ENCODE results near the gene FOXD1. TPM values are rescaled to one million over a fixed set of nuclear protein-coding genes. Genes with fewer than 3 reads are reported as not detected.
"Not testable (repeated sequence)": the region's sequence is repeated elsewhere in the genome, so short reads cannot be mapped to it uniquely, and the experiment has no call there.

Gene FOXD1
- total RNA-seq, 4 donors from 2014 or later, result 0.48 to 3.5 (median 1.5) TPM; not detected in 1

DNA sequence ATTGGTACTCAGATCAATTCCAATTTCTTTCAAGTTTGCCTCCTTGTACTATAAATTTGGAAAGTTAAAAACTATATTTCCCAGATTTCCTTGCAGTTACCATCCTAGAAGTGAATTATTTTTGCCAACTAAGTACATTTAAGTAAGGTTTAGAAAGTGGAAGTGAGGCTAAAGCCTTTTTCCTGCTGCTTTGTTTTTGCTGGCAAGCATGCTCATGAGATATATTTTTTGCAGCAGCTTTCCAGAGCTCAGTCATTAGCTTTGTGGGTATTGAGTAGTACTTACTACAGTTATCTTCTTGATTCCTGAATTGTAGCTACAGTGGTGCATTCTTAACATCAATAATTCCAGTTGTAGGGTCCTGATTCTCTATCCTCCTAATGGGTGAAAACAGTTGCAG is 46.1 kb upstream of the FOXD1 start:
- no peak for DNase-seq
- intact Hi-C loops (cut with DNase I), result no loop called here
- H3K36me3 ChIP-seq, result no peaks in the 10 kb centered on the region
- TF ChIP-seq, protein P1, sequence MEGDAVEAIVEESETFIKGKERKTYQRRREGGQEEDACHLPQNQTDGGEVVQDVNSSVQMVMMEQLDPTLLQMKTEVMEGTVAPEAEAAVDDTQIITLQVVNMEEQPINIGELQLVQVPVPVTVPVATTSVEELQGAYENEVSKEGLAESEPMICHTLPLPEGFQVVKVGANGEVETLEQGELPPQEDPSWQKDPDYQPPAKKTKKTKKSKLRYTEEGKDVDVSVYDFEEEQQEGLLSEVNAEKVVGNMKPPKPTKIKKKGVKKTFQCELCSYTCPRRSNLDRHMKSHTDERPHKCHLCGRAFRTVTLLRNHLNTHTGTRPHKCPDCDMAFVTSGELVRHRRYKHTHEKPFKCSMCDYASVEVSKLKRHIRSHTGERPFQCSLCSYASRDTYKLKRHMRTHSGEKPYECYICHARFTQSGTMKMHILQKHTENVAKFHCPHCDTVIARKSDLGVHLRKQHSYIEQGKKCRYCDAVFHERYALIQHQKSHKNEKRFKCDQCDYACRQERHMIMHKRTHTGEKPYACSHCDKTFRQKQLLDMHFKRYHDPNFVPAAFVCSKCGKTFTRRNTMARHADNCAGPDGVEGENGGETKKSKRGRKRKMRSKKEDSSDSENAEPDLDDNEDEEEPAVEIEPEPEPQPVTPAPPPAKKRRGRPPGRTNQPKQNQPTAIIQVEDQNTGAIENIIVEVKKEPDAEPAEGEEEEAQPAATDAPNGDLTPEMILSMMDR (IDR thresholded peaks at IDR 0.05), result no peak
- no peak for TF ChIP-seq POLR2A (IDR thresholded peaks at IDR 0.05)
- H3K9me3 ChIP-seq, result no peaks in the 10 kb centered on the region
- H3K27ac ChIP-seq, result no peak overlapping the region
- H3K4me3 ChIP-seq, result no peak overlapping the region
- no peaks in the 10 kb centered on the region for H3K27me3 ChIP-seq
- H3K4me1 ChIP-seq, result peaks cover 0 to 23% (median 0%) of the 10 kb centered on the region in 3 donors

DNA sequence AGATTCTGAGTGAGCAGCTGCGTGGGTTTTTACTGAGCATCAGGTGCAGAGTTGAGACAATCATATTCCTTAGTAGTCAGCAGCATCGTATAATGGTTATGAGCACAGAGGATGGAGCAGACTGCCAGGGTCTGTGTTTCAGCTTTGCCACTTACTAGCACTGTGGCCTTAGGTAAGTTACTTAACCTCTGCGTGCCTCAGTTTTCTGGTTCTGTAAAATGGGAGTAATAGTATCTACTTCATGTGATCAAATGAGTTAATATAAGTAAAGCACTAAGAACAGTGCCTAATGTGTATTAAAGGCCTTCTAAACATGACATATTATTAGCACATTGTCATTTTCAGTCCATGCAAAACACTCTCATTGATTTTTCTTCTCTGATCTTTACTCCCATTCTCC is 44.8 kb upstream of the FOXD1 start:
- intact Hi-C loops (cut with DNase I), result no loop called here
- no peaks in the 10 kb centered on the region for H3K9me3 ChIP-seq
- TF ChIP-seq, protein P1 (IDR thresholded peaks at IDR 0.05), result no peak
- TF ChIP-seq POLR2A (IDR thresholded peaks at IDR 0.05), result no peak
- H3K4me3 ChIP-seq, result no peak overlapping the region
- WGBS, 2 donors, result 87 to 89% methylated on average over 3 of the region's 3 CpGs
- H3K36me3 ChIP-seq, result no peaks in the 10 kb centered on the region
- H3K27ac ChIP-seq, result no peak overlapping the region
- H3K4me1 ChIP-seq, result peaks cover 0 to 16% (median 0%) of the 10 kb centered on the region in 3 donors
- DNase-seq, result no peak
- H3K27me3 ChIP-seq, result no peaks in the 10 kb centered on the region

DNA sequence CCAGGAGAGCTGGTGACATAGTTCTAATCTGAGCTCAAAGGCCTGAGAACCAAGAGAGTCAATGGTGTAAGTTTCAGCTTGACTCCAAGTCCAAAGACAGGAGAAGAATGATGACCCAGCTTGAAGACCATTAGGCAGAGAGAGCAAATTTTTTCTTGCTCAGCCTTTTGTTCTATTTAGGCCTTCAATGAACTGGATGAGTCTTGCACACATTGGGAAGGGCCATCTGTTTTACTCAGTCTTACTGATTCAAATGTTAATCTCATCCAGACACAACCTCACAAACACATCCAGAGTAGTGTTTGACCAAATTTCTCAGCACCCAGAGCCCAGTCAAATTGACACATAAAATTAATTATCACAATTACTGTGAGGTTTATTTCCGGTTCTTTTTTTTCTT is 42.6 kb upstream of the FOXD1 start:
- WGBS, 2 donors, result 75 to 82% methylated on average over 1 of the region's 1 CpG

DNA sequence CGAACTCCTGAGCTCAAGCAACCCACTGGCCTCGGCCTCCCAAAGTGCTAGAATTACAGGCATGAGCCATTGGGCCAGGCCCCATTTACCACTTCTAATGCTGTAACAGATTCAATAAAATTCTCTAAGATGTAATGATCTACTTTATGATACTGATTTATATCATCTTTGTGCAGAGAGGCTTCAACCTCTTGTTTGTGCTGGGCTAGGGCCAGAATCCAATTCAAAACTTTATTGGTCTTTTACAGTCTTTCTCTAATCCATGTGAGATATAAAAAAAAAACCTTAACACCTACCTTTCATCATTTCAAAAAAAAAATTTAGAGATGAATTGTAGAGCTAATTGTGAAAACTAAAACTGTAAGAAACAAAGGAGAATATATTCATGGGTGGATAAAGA is 41.5 kb upstream of the FOXD1 start:
- Histone ChIP-seq H3K27me3 (no peaks in the 10 kb centered on the region), H3K4me3 (no peak overlapping the region), H3K9me3 (no peaks in the 10 kb centered on the region), H3K27ac (no peak overlapping the region), H3K36me3 (no peaks in the 10 kb centered on the region), H3K4me1 (no peaks in the 10 kb centered on the region)
- DNase-seq, result no peak
- TF ChIP-seq POLR2A (IDR thresholded peaks at IDR 0.05), result no peak
- intact Hi-C loops (cut with DNase I), result no loop called here
- 75 to 83% methylated on average over 2 of the region's 2 CpGs for WGBS, 2 donors

More for the DNA sequence above, 42.6 kb upstream of the FOXD1 start:
- intact Hi-C loops (cut with DNase I), result no loop called here
- TF ChIP-seq, protein P1 (IDR thresholded peaks at IDR 0.05), result no peak
- no peak for TF ChIP-seq POLR2A (IDR thresholded peaks at IDR 0.05)
- Histone ChIP-seq H3K27ac (no peak overlapping the region), H3K27me3 (no peaks in the 10 kb centered on the region), H3K36me3 (no peaks in the 10 kb centered on the region), H3K4me1 (no peaks in the 10 kb centered on the region), H3K4me3 (no peak overlapping the region), H3K9me3 (no peaks in the 10 kb centered on the region)
- no peak for DNase-seq

DNA sequence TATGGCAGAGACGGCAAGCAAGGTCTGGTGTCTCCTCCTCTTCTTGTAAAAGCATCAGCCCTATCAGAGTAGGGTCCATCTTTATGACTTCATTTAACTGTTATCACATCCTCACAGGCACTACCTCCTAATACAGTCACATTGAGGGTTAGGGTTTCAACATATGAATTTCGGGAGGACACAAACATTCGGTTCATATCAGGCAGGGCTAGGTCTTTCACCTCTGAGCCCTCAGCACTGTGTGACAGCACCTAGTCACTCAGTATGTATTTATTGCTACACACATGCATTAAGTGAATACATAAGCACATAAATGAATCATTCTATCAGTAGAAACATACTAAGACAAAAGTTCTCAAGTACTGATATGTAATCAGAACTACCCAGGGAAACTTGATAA is 40.2 kb upstream of the FOXD1 start:
- WGBS, 2 donors, result 93% methylated on average over 3 of the region's 3 CpGs
- DNase-seq, result no peak
- no peaks in the 10 kb centered on the region for H3K9me3 ChIP-seq
- intact Hi-C loops (cut with DNase I), result no loop called here
- H3K36me3 ChIP-seq, result no peaks in the 10 kb centered on the region
- no peaks in the 10 kb centered on the region for H3K4me1 ChIP-seq
- H3K27ac ChIP-seq, result no peak overlapping the region
- H3K4me3 ChIP-seq, result no peak overlapping the region
- no peak for TF ChIP-seq POLR2A (IDR thresholded peaks at IDR 0.05)
- TF ChIP-seq, protein P1 (IDR thresholded peaks at IDR 0.05), result no peak
- H3K27me3 ChIP-seq, result no peaks in the 10 kb centered on the region

DNA sequence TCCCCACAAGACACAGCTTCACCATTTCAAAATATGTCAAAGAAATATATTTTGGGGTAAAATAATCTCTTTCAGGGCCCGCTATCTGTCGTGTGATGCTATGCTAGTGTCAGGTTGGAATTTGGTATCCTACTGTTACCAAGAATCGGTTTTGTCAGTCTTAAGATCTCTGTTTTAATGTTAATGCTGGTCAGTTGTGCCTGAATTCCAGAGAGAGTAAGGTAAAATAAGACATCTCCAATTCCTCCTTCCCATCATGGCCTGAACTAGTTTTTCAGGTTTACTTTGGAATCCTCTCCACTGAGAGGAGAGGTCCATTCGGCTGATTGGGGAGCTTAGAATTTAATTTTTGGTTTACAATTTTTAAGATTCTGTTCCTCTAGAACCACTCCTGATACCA is 39.2 kb upstream of the FOXD1 start:
- Histone ChIP-seq H3K27me3 (no peaks in the 10 kb centered on the region), H3K36me3 (no peaks in the 10 kb centered on the region), H3K27ac (no peak overlapping the region), H3K4me3 (no peak overlapping the region), H3K4me1 (no peaks in the 10 kb centered on the region), H3K9me3 (no peaks in the 10 kb centered on the region)
- WGBS, 2 donors, result 73 to 76% methylated on average over 4 of the region's 4 CpGs
- DNase-seq, result no peak
- intact Hi-C loops (cut with DNase I), result no loop called here
- TF ChIP-seq, protein P1 (IDR thresholded peaks at IDR 0.05), result no peak
- no peak for TF ChIP-seq POLR2A (IDR thresholded peaks at IDR 0.05)

DNA sequence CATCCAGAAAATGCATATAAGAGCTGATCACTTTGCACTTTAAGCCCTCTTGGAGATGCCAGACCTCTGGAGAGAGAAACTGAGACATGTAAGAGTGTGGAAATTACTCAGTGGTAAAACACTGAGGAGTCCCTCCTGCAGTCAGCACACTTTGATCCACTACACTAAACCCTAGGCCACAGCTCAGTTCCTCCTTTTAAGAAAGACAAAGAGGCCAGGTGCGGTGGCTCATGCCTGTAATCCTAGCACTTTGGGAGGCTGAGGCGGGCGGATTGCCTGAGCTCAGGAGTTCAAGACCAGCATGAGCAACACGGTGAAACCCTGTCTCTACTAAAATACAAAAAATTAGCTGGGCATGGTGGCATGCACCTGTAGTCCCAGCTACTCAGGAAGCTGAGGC is 38.7 kb upstream of the FOXD1 start:
- H3K4me3 ChIP-seq; H3K9me3 ChIP-seq; DNase-seq; intact Hi-C loops (cut with DNase I); H3K27ac ChIP-seq; H3K36me3 ChIP-seq; H3K27me3 ChIP-seq; H3K4me1 ChIP-seq: not testable (repeated sequence)
- WGBS, 2 donors, result 40 to 68% methylated on average over 1 to 4 of the region's 4 CpGs
